Stimulated activated CD8-positive, alpha-beta memory T cell treated with anti-CD3 and anti-CD28 coated beads, Interleukin-12 subunit alpha, Interleukin-12 subunit beta, amount 100 ng/mL, for 4 hours (primary cell): ENCODE results near the gene LORICRIN.
A peak's percentile ranks its signal among the peaks of the same experiment; 100 is the strongest.

Experiments
- DNase-seq: peaks from one replicate; pipeline ENCODE4 v3.0.0-alpha.2; 2020; ENCODE audit warnings: low read depth

The LORICRIN gene

DNA sequence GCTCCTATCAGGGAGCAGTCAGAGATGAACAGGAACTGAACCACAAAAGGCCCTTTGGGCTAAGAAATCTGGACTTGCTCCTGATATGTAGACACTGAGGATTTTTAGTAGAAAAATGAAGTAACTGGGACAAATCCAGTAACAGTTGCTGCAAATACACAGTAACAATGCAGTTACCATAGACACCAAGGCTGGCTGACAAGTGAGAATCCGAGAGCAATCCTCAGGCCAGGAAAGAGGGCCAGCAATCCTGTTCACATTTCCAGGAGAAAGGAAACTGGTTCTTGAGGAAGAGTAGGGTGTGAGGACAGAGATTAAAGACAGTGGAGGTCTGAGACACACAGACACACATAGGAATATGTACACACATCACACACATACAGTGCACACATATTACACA is 9.3 kb upstream of the LORICRIN start:
- DNase-seq: no peak

DNA sequence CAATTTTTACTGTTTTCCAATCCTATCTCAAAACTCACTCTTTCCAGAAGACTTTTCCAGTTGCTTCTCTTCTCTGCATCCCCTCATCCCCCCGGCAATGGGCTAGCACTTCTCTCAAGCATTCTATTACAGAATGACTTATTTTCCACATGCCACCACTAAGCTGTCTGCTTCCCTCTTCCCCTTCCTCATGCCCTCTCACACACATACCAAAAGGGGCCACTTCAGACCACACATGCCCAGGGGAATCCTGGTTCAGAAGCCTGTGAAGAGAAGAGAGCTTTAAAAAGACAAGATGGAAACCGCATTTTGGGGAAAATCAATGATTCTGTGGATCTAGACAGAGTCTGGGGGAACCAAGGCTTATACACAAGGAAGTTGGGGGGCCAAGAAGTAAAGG is 8.4 kb upstream of the LORICRIN start:
- no peak for DNase-seq

DNA sequence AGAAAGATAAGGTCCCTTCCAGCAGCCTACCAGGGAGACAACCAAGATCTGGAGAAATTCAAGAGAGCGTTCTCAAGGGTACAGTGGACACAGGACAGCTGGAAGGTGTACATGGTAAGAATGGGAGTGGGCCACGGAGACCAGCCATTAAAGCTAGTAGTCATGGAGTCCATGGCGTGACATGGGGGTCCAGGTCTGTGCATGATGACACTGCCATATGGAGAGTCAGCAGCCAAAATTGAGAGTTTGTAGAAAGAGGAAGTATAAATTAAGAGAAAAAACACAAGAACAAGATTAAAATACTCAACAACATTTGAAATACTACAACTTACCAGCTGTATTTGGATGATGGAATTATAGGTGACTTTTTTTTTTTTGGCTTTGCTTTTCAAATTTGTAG is 7.9 kb upstream of the LORICRIN start:
- DNase-seq: no peak

DNA sequence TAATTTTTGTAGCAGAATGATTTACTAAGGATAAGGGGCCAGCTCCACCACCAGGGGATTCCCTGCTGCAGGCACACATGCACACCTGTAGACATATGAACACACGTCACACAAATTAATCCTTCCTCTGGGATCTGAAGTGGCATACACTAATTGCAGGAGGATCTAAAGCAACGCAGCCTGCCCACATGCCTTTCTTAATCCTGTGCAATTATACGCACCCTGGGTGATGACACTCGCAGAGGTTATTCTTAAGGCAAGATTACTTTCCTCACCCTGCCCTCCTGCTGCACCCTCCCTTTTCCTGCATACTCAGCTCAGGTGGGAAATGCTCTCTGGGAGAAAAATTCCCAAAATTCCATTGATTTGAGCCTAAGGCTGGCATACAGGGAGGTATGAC is 7.5 kb upstream of the LORICRIN start:
- no peak for DNase-seq

DNA sequence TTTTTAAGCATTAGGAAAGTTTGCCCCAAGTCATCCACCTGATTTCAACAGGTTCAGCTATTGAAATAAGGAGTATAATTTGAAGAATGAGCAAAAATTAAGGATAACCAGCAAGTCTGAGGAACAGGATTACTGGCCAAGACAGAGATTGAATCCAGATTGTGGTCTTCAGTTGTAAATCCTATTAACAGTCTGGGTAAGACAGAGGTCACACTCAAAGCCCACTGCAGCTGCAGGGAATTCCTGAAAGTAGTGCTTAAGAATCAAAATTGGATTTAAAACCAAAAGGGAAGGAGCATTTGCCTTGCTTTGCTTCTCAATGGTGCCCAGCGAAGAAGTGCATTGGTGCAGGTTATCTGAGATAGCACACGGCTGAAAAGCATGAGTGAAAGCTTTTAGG is 6.4 kb upstream of the LORICRIN start:
- DNase-seq: no peak

DNA sequence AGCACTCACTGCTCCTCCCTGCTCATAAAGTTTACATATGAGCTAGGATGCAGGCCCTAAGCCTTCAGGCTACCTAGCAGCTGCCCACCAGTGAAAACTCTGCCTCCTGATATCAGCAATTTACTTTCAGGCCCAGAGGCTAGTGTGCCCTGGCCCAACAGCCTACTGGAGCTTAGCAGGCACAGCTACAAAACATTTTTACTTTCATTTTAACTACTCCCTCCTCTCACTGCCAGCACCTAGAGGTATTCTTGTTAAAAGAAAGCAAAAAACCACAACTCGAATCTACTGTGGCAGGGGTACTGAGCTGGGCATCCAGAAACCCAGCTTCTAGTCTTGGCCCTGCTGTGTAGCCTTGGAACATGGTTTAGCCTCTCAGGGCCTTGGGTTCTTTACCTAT is 5.8 kb upstream of the LORICRIN start:
- no peak for DNase-seq

DNA sequence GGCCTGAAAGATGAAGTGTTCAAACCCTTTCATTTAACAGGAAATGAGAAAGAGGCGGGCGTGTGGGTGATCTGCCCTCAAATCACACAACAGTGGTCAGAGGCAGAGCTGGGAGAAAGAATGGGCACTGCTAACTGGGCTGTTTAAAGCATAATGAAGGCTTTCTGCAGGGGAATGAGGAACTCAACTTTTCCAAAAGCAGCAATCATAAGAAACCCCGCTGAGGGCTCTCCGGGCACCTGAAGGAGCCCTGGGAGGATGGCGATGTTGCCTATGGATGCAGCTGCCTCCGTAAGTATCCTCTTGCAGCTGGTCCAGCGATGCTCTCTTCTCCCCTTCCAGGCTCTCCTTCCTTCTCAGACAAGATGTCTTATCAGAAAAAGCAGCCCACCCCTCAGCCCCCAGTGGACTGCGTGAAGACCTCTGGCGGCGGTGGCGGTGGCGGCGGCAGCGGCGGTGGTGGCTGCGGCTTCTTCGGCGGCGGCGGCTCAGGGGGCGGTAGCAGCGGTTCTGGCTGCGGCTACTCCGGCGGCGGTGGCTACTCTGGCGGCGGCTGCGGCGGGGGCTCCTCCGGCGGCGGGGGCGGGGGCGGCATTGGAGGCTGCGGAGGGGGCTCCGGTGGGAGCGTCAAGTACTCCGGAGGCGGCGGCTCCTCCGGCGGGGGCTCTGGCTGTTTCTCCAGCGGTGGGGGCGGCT is 1.2 kb downstream of the LORICRIN start:
- no peak for DNase-seq

DNA sequence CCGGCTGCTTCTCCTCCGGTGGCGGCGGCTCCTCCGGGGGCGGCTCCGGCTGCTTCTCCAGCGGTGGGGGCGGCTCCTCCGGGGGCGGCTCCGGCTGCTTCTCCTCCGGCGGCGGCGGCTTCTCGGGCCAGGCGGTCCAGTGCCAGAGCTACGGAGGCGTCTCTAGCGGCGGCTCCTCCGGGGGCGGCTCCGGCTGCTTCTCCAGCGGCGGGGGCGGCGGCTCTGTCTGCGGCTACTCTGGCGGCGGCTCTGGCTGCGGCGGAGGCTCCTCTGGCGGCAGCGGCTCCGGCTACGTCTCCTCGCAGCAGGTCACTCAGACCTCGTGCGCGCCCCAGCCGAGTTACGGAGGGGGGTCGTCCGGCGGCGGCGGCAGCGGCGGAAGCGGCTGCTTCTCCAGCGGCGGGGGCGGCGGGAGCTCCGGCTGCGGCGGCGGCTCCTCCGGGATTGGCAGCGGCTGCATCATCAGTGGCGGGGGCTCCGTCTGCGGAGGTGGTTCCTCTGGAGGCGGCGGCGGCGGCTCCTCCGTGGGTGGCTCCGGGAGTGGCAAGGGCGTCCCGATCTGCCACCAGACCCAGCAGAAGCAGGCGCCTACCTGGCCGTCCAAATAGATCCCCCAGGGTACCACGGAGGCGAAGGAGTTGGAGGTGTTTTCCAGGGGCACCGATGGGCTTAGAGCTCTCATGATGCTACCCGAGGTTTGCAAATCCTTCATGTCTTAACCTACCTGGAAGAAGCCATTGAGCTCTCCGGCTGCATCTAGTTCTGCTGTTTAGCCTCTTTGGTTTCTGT is 2.0 kb downstream of the LORICRIN start:
- DNase-seq: peak; percentile 18

DNA sequence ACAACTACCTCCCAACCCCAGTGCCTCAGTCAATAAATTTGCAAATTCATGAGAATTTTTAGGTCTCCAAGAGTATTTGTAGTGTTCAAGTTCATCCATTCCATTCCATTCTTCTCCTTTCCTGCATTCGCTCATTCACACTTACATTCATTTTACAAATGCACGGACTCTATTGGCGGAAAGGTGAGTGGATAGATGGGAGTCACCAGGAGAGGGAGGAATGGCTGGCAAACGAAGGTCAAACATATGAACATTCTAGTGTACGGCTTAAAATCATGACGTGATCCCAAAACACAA is 2.5 kb downstream of the LORICRIN start:
- DNase-seq: no peak

DNA sequence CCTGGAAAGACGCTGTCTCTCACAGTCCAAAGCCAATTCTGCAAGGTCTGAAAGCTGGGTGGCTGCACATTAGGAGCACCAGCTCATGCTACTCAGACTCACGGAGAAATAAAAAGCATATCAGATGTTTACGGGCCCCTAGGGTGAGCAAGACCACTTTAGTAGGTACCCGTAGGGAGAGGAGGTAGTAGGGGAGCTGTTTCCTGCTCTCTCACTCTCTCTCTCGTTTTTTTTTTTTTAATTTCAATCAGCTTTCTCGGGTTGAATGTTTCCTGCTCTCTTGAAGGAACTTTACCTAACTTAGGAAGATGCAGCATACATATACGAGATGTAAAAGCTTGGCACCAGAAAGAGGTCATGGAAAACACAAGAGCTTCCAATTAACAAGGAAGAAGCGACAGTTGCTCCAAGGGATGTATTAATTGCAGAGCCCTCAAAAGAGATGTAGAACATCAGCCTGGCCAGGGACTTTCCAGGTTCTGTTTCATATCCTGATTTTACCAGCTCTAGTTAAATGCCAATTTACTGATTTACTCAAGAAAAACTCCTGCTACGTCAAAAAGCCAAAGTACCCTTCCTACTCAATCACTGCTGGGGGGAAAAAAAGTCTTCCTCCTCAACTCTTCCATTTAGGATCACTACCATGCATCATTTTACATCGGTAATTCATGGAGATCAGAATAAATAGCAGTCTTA is 3.1 kb downstream of the LORICRIN start:
- DNase-seq: no peak

DNA sequence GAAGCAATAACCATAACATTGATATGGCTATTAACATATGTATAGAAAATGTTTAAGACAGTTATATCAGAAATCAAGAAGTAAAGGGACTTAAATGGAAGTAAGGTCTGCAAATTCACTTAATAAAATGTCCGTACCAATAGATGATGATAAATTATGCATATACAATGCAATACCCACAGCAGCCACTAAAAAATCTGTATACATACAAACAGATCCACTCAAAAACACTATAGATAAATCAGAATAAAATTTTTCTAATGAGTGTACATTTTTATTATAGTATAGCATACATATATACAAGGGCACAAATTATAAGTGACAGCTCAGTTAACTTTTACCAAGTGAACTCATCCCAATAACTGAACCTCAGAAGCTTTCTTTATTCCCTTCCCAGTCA is 6.0 kb downstream of the LORICRIN start:
- no peak for DNase-seq

DNA sequence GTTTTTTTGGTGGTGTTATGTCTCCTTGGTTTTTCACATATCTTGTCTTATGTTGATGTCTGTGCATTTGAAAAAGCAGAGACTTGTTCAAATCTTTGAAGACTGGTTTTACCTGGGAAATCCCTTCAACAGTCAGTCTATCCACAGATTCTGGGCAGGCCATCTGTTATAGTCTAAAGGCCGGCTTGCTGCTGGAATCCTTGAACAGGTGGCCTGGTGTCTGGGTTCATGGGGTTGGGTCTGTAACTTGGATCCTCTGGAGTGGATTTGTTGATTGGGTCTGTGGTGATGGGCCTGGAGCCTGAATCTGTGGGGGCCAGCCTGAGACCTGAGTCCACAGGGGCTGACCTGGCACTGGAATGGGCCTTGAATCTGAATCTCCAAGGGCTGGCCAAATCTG is 12.2 kb downstream of the LORICRIN start:
- DNase-seq: no peak

DNA sequence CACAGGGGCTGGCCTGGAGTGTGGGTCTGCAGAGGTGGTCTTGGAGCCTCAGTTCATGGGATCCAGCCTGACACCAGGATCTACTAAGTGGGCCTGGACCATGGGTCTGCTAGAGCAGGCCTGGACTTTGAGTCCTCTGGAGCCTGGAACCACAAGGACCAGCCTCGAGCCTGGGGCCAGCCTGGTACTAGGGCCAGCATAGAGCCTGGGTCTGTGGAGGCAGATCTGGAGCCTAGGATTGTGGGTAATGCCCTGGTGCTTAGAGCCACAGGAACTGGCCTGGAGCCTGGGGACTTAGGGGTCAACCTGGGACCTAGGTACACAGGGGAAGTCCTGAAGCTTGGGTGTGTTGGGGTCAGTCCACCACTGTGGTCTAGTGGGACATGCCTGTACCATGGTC is 12.7 kb downstream of the LORICRIN start:
- no peak for DNase-seq

DNA sequence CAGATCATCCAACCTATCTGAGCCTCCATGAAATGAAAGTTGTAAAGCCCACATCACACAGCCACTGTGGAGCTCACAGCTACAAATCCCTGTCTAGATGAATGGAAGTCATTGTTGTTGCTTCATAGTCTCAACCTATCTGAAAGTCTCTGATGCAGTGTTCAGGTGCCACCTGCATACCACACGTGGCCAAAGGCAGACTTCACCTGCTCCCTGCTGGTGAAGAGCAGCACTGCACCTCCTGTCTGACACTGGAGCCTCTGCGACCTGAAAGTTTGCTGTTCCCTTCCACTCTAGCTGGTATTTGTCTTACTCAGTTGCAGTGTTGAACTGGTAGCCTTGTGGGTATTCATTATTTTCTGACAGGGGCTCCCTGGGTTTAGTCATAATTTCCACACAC is 18.4 kb downstream of the LORICRIN start:
- DNase-seq: no peak

DNA sequence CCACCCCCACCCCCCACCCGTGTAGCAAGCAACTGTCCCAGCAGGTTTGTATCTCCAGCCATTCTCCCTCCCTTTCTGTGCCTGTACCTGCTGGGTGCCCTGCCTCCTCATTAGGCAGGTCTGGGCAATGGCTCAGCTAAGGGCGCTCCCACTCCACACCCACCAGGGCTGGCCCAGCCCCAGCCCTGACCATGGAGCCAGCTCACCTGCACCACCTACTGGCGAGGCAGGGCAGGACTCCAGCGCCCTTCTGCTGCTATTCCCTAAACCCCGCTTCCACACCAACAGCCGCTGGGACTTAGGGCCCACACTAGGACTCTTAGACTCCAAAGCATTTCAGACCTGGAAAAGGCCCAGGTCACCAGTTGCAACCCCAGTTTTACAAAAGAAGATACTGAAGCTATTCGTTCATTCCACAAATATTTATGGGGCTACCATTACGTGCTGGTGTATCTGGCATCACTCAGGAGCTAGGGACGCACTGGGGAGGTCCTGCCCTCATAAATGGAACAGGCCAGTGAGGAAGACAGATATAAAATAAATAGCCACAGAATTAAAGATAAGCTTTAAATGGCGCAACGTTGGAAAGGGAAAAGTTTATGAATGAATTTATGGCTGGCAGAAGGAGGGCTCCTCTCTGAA is 29.3 kb downstream of the LORICRIN start:
- no peak for DNase-seq

DNA sequence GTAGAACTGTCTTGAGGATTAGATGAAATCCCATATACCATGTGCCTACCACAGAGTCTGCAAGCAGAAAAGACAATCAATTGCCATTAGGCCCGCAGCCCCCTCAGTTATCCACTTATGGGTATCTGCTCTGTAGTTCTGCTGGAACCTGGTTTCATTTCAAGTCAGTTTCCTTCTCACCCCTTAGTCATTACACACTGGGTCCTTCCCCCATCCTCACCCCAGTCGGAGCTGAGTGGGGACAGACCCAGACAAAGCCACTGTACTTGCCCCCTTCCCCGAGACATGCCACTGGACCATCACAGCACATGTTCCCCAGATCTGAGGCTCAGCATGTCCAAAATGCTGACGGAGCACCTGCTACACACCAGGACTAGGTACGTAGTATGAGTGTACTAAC is 32.0 kb downstream of the LORICRIN start:
- no peak for DNase-seq

DNA sequence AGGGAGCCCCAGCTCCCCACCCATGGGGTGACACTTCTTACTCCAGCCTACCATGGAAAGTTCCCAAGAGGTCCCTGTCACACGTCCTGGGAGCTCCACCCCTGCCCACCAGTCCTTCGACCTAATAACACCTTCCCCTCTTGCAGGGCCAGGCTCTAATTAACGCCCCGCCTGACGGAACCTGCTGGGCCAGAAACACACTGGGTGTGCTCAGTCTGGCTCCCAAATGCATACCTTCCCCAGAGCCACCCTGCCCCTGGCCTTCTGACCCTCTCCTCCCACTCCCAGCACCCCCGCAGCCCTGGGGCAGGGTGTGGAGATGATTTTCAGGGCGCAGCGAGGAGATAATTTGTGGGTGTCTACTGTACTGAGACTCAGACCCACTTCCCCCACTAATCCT is 32.7 kb downstream of the LORICRIN start:
- no peak for DNase-seq

DNA sequence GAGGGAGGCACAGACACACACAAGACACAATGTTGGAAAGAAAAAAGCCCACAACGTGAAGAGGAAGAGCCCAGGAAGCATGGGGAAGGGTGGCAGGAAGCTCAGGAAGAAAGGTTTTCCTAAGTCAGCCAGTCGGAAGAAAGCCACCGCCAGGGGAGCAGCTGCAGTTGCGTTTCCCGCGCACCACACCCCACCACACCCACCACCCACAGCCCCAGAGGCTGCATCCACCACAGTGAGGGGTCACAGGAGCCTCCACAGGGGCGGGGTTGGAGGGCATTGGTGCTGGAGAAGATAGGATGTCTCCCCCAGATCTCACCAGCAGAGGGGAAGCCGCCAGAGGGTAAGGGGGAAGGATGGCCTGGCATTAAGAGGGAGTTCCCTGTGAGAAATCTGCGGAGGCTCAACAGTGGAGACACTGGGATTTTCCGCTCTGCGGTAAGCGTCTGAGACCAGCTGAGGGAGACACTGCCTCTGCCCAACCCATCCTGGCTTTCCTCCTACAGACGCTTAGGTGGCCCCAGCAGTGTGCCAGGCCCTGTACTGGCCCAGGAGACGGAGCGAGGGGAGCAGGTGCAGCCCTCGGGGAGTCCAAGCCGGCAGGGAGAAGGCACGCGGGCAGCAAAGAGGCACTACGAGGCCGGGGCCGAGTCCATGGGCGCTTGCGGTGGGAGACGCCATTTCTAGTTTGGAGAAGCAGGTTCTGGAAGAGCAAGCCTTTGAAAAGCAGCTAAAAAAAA is 33.4 kb downstream of the LORICRIN start:
- DNase-seq: no peak

DNA sequence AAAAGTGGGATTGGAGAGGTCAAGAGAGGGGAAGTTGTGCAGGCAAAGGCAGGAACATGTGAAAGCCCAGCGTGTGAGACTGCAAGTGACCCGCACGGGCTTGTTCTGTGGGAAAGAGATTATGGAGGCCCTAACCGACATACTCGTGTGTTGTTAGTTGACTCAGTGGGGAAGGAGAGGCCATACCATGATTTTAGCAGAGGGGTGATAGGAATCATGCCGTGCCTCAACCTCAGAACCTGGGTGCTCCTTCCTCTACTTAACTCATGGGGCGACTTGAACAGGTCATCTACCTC is 33.9 kb downstream of the LORICRIN start:
- no peak for DNase-seq

DNA sequence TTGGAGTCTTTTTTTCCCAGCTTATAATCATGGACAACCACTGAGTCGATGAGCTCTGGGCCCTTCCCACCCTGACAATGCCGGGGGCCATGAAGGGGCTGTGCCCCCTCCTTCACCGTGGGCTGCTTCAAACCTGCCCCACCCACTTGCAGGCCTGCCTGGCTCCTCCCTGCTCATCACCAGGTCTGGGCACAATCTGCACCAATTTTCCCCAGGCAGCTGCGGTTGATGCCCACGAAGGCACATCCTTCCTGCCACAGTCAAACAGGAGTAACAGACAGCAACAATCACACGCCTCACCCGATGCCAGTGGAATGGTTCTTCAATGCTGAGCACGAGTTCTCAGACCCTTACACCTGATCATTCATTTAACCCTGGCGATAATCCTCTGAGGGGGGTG is 34.4 kb downstream of the LORICRIN start:
- DNase-seq: no peak

DNA sequence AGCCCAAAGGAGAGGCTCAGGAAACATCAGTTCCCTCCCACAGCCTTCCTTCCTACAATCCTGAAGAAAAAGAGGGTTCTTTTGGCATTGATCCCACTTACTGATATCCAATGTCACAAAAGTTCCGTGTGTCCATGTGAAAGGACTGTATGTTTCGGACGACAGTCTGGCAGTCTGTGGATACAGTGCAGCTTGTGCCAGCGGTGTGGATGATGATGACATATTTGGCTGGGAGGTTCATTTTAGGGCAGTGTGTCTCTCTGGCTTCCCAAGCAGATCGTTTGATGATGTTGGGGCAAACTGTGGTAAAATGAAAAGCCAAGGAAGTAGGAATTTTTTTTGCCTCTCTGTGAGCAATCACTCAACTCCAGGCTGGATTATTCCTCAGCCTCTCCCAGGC is 42.8 kb downstream of the LORICRIN start:
- no peak for DNase-seq

DNA sequence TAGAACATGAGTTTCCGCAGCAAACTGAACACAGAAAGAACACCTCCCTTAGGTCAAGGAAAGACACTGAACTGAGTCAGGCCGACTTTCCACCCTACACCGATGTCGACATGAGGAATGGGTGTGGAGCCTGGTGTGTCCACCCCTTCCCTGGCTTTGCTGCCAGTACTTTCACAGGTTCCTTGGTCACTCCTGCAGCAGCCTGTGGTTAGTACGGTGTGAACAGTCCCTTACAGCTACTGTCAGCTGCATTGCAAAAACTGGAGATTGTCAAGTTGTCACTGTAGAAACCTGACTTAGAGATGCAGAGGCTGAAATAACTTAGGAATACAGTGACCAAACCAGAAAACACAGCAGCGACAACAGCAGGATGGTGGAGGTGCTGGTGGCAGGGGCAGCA is 46.2 kb downstream of the LORICRIN start:
- no peak for DNase-seq
